H1 (cell line): ENCODE measurements around the gene FXYD5. TPM values are rescaled to one million over a fixed set of nuclear protein-coding genes. Genes with fewer than 3 reads are reported as not detected.

Experiments used
- POLR2A ChIP-seq, 2 experiments: IDR thresholded peaks; 1 replicate in 1 of 2; 2 replicates in 1 of 2; pipeline ENCODE4 v1.6.1; 2011; ENCODE audit warnings: low read depth in 2 of 2, low read length in 2 of 2, mild to moderate bottlenecking in 2 of 2; ENCODE audit errors: control extremely low read depth in 1 of 2
- RBBP5 ChIP-seq: IDR thresholded peaks from 2 replicates; pipeline ENCODE4 v1.7.1; 2012; ENCODE audit warnings: low read depth, mild to moderate bottlenecking, inconsistent platforms, low read length, moderate library complexity, borderline replicate concordance
- SP4 ChIP-seq: IDR thresholded peaks from 2 replicates; pipeline ENCODE4 v1.6.1; 2012; ENCODE audit warnings: low read length, inconsistent platforms
- TAF7 ChIP-seq: optimal IDR thresholded peaks from 2 replicates; pipeline ENCODE3; 2011; ENCODE audit warnings: low read depth, mild to moderate bottlenecking, inconsistent platforms, low read length, moderate library complexity, borderline replicate concordance
- polyA plus RNA-seq, 7 experiments: library from polyadenylated mRNA; depleted of rRNA in 3 of 7; stranded (reverse) in 5 of 7; unstranded in 2 of 7; fragments of >200 nt in 5 of 7; fragments of 200-250 nt in 2 of 7; gene quantifications; 1 replicate in 5 of 7; 2 replicates in 1 of 7; 4 replicates in 1 of 7; pipeline versions ENCODE4 v1.2.1 to v1.2.3, GENCODE V29; 2011 to 2013; ENCODE audit warnings: missing spikeins in 2 of 7, mixed read lengths in 2 of 7
- total RNA-seq: library from RNA; stranded (reverse); fragmentation: NEBNext Ultra II Directional; extraction: Animal tissue kit (Norgen Biotek cat#: 25700); gene quantifications from 2 replicates; pipeline ENCODE4 v1.2.1, GENCODE V29; 2021

Gene FXYD5
- total and polyA plus RNA-seq, 2 of the 8 experiments (the other 6 are each of a cell fraction or from before 2014, with no cell fraction given), result 99.0 to 191 TPM

GRCh38 chr19:35110974-35111373, 43.6 kb upstream of the FXYD5 start (continued):
- no peak for TF ChIP-seq POLR2A (IDR thresholded peaks at IDR 0.05; ENCODE audit: control extremely low read depth in 1 of 2, low read depth in 2 of 2, low read length in 2 of 2)
- TF ChIP-seq RBBP5, result no peak
- TF ChIP-seq SP4, result no peak
- TF ChIP-seq TAF7, result no peak
